ENCODE measurements around the gene DNAH2. TPM values are rescaled to one million over a fixed set of nuclear protein-coding genes. Genes with fewer than 3 reads are reported as not detected.

The DNAH2 gene
- total RNA-seq, 1 donor from 2014 or later, result 0.72 TPM

DNA sequence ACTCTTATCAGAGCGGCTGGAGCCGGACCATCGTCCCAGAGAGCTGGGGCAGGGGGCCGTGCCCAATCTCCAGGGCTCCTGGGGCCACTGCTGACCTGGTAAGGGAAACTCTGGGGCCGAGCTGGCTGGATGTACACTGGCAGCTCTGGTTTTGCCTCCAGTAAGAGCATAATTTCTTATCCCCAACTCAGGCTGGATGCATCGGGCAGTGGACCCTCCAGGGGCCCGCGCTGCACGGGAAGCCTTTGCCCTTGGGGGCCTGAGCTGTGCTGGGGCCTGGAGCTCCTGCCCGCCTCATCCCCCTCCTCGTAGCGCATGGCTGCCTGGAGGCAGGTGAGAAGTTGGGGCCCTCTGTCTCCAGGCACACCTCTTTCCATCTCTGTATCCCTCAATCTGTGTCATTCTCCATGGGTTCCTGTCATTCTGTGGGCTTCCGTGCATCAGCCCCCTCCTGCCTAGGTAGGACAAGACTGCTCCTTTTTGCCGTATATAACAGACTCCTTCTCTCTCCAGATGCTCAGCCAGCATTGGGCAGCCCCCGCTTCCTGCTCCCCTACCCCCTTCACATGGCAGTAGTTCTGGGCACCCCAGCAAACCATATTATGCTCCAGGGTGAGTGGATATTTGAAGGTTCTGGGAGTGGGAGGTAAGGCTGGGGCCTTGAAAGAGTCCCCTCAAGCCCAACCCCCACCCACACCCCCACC, 128.0 kb downstream of the DNAH2 start:
- peak overlapping the region; percentile 57 for H3K27ac Mint-ChIP-seq (ENCODE audit: unreplicated experiment)
- H3K36me3 Mint-ChIP-seq (ENCODE audit: low read depth, unreplicated experiment), result peaks cover 31% of the 10 kb centered on the region
- peaks cover 17% of the 10 kb centered on the region for H3K27me3 Mint-ChIP-seq (ENCODE audit: unreplicated experiment)
- DNase-seq (ENCODE audit: low spot score), result no peak
- H3K9me3 Mint-ChIP-seq (ENCODE audit: unreplicated experiment), result no peaks in the 10 kb centered on the region
- H3K4me1 Mint-ChIP-seq (ENCODE audit: unreplicated experiment), result peaks cover 21% of the 10 kb centered on the region
- TF ChIP-seq, protein P1, sequence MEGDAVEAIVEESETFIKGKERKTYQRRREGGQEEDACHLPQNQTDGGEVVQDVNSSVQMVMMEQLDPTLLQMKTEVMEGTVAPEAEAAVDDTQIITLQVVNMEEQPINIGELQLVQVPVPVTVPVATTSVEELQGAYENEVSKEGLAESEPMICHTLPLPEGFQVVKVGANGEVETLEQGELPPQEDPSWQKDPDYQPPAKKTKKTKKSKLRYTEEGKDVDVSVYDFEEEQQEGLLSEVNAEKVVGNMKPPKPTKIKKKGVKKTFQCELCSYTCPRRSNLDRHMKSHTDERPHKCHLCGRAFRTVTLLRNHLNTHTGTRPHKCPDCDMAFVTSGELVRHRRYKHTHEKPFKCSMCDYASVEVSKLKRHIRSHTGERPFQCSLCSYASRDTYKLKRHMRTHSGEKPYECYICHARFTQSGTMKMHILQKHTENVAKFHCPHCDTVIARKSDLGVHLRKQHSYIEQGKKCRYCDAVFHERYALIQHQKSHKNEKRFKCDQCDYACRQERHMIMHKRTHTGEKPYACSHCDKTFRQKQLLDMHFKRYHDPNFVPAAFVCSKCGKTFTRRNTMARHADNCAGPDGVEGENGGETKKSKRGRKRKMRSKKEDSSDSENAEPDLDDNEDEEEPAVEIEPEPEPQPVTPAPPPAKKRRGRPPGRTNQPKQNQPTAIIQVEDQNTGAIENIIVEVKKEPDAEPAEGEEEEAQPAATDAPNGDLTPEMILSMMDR (IDR thresholded peaks at IDR 0.05; ENCODE audit: unreplicated experiment), result no peak
- peak overlapping the region; percentile 67 for H3K4me3 Mint-ChIP-seq (ENCODE audit: unreplicated experiment)

- DNase-seq (ENCODE audit: low spot score), result no peak
- Mint-ChIP-seq H3K36me3 (ENCODE audit: low read depth, unreplicated experiment) (peaks cover 27% of the 10 kb centered on the region), H3K27ac (ENCODE audit: unreplicated experiment) (no peak overlapping the region), H3K4me3 (ENCODE audit: unreplicated experiment) (no peak overlapping the region), H3K4me1 (ENCODE audit: unreplicated experiment) (peaks cover 14% of the 10 kb centered on the region), H3K27me3 (ENCODE audit: unreplicated experiment) (peaks cover 17% of the 10 kb centered on the region), H3K9me3 (ENCODE audit: unreplicated experiment) (no peaks in the 10 kb centered on the region)
- TF ChIP-seq, protein P1 (IDR thresholded peaks at IDR 0.05; ENCODE audit: unreplicated experiment), result no peak
These were observed 128.7 kb downstream of the DNAH2 start for GRCh38 chr17:7846063-7846735.

GRCh38 chr17:7846765-7847661, 129.5 kb downstream of the DNAH2 start:
- Mint-ChIP-seq H3K9me3 (ENCODE audit: unreplicated experiment) (no peaks in the 10 kb centered on the region), H3K4me3 (ENCODE audit: unreplicated experiment) (no peak overlapping the region), H3K4me1 (ENCODE audit: unreplicated experiment) (peaks cover 11% of the 10 kb centered on the region), H3K36me3 (ENCODE audit: low read depth, unreplicated experiment) (peaks cover 26% of the 10 kb centered on the region), H3K27me3 (ENCODE audit: unreplicated experiment) (peaks cover 14% of the 10 kb centered on the region), H3K27ac (ENCODE audit: unreplicated experiment) (no peak overlapping the region)
- TF ChIP-seq, protein P1 (IDR thresholded peaks at IDR 0.05; ENCODE audit: unreplicated experiment), result no peak
- no peak for DNase-seq (ENCODE audit: low spot score)

DNA sequence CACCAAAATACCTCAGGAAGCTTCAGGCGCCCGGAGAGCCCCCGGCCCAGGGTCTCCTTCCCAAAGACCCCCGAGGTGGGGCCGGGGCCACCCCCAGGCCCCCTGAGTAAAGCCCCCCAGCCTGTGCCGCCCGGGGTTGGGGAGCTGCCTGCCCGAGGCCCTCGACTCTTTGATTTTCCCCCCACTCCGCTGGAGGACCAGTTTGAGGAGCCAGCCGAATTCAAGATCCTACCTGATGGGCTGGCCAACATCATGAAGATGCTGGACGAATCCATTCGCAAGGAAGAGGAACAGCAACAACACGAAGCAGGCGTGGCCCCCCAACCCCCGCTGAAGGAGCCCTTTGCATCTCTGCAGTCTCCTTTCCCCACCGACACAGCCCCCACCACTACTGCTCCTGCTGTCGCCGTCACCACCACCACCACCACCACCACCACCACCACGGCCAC, 130.6 kb downstream of the DNAH2 start:
- Mint-ChIP-seq H3K4me3 (ENCODE audit: unreplicated experiment) (peak overlapping the region; percentile 65), H3K27ac (ENCODE audit: unreplicated experiment) (no peak overlapping the region), H3K27me3 (ENCODE audit: unreplicated experiment) (peaks cover 16% of the 10 kb centered on the region), H3K4me1 (ENCODE audit: unreplicated experiment) (peaks cover 5% of the 10 kb centered on the region), H3K9me3 (ENCODE audit: unreplicated experiment) (no peaks in the 10 kb centered on the region), H3K36me3 (ENCODE audit: low read depth, unreplicated experiment) (peaks cover 30% of the 10 kb centered on the region)
- TF ChIP-seq, protein P1 (IDR thresholded peaks at IDR 0.05; ENCODE audit: unreplicated experiment), result no peak
- DNase-seq (ENCODE audit: low spot score), result no peak

Data from endothelial cell (in vitro differentiated cells).